MM.1S (cell line): Measurements from ENCODE around the gene BSX.

Source experiments
- EZH2 ChIP-seq: fragments of 300-600 bp; sonication (generic); optimal IDR thresholded peaks from 2 replicates; pipeline ENCODE3; 2017; ENCODE audit warnings: low read depth, mild to moderate bottlenecking, antibody characterized with exemption, low read length, mixed read lengths
- EZH2phosphoT487 ChIP-seq: fragments of 300-600 bp; sonication (generic); IDR thresholded peaks from 2 replicates; pipeline ENCODE4 v1.6.1; 2018; ENCODE audit warnings: antibody characterized with exemption, low read length
- TF ChIP-seq, protein P1 (sequence below): fragments of 300-600 bp; sonication (generic); IDR thresholded peaks from 2 replicates; pipeline ENCODE4 v1.5.1; 2016; ENCODE audit warnings: antibody characterized with exemption, low read length, mixed read lengths

- TF ChIP-seq EZH2, result no peak
- TF ChIP-seq, protein P1, sequence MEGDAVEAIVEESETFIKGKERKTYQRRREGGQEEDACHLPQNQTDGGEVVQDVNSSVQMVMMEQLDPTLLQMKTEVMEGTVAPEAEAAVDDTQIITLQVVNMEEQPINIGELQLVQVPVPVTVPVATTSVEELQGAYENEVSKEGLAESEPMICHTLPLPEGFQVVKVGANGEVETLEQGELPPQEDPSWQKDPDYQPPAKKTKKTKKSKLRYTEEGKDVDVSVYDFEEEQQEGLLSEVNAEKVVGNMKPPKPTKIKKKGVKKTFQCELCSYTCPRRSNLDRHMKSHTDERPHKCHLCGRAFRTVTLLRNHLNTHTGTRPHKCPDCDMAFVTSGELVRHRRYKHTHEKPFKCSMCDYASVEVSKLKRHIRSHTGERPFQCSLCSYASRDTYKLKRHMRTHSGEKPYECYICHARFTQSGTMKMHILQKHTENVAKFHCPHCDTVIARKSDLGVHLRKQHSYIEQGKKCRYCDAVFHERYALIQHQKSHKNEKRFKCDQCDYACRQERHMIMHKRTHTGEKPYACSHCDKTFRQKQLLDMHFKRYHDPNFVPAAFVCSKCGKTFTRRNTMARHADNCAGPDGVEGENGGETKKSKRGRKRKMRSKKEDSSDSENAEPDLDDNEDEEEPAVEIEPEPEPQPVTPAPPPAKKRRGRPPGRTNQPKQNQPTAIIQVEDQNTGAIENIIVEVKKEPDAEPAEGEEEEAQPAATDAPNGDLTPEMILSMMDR, result no peak
- no peak for TF ChIP-seq EZH2phosphoT487
These were observed 17.7 kb downstream of the BSX start for GRCh38 chr11:122963961-122964360.
